Esophagus muscularis mucosa (tissue), 4 donors: ENCODE measurements around the gene GNG2. TPM values are rescaled to one million over a fixed set of nuclear protein-coding genes. Genes with fewer than 3 reads are reported as not detected.

ENCODE experiments used
- DNase-seq: peaks from one replicate; pipeline ENCODE4 v3.0.0-alpha.2; 2017; ENCODE audit errors: extremely low spot score
- H3K27ac ChIP-seq, 4 donors: fragments of 200-600 bp; sonication (generic); replicated peaks in 1 of 4; 1 replicate in 3 of 4; 2 replicates in 1 of 4; pipeline ENCODE4 v1.5.1; 2016 to 2019; ENCODE audit warnings: mild to moderate bottlenecking in 1 of 4
- H3K27me3 ChIP-seq, 4 donors: fragments of 200-600 bp; sonication (generic); one replicate each; pipeline versions ENCODE4 v1.5.1 to v1.6.0; 2016 to 2019
- H3K36me3 ChIP-seq, 4 donors: fragments of 200-600 bp; sonication (generic); one replicate each; pipeline ENCODE4 v1.5.1; 2016 to 2019
- H3K4me1 ChIP-seq, 4 donors: fragments of 200-600 bp; sonication (generic); one replicate each; pipeline ENCODE4 v1.5.1; 2016 to 2019
- H3K4me3 ChIP-seq, 4 donors: fragments of 200-600 bp; sonication (generic); 1 replicate in 2 of 4; 2 replicates in 2 of 4; pipeline ENCODE4 v1.5.1; 2016 to 2019; ENCODE audit warnings: mild to moderate bottlenecking in 4 of 4, moderate library complexity in 1 of 4
- H3K9me3 ChIP-seq, 4 donors: fragments of 200-600 bp; sonication (generic); 1 replicate in 3 of 4; 2 replicates in 1 of 4; pipeline ENCODE4 v1.5.1; 2016 to 2019
- EP300 ChIP-seq: sonication (generic); formaldehyde crosslinking; IDR thresholded peaks from one replicate; pipeline ENCODE4 v1.6.1; 2017; ENCODE audit warnings: antibody characterized with exemption
- POLR2A ChIP-seq: fragments of 450-650 bp; IDR thresholded peaks from one replicate; pipeline ENCODE4 v1.6.1; 2017; ENCODE audit warnings: antibody characterized with exemption, moderate library complexity, mild to moderate bottlenecking, low read depth
- POLR2AphosphoS5 ChIP-seq, 2 donors: sonication (generic); formaldehyde crosslinking; IDR thresholded peaks; one replicate each; pipeline ENCODE4 v1.6.1; 2017; ENCODE audit warnings: antibody characterized with exemption in 2 of 2
- WGBS: methylation state at CpG from one replicate; pipeline ENCODE4 v1.1.5; 2018; 5-methylcytosine and 5-hydroxymethylcytosine counted together
- intact Hi-C: fragments of 100-400 bp; cut with DNase I; formaldehyde crosslinking; loops from one replicate; pipeline ENCODE4 v1.15.1; 2023
- total RNA-seq, 4 donors: library from RNA; depleted of rRNA; stranded (reverse); fragments of >200 nt; gene quantifications; one replicate each; pipeline versions ENCODE4 v1.1.0 to v1.2.1, GENCODE V29; 2016
- TF ChIP-seq, protein P1 (sequence below), 3 experiments: fragments of 200-600 bp in 2 of 3; fragments of 450-650 bp in 1 of 3; sonication (generic) in 2 of 3; IDR thresholded peaks; one replicate each; pipeline ENCODE4 v1.5.1; 2017 to 2019; ENCODE audit warnings: antibody characterized with exemption in 3 of 3, mild to moderate bottlenecking in 2 of 3, moderate library complexity in 1 of 3

The GNG2 gene
- total RNA-seq, 4 donors from 2014 or later: 15.7 to 19.9 (median 17.7) TPM

DNA sequence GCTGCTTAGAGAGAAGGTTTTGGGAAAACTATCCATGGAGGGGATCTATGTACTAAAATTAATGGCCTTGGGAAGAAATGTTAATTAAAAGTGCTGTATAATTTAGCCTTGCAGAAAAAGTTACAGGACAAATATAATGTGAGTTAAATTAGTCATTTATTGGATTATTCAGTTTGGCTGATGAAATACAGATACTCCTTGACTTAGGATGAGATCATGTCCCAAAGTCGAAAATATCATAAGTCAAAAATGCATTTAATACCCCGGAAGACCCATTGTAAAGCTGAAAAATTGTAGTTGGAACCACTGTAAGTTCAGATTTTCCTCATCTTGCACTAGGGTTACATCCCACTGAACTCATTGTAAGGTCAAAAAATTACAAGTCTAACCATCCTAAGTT, 138.7 kb downstream of the GNG2 start:
- no peaks in the 10 kb centered on the region for H3K27me3 ChIP-seq
- no peak for TF ChIP-seq POLR2A
- TF ChIP-seq, protein P1, sequence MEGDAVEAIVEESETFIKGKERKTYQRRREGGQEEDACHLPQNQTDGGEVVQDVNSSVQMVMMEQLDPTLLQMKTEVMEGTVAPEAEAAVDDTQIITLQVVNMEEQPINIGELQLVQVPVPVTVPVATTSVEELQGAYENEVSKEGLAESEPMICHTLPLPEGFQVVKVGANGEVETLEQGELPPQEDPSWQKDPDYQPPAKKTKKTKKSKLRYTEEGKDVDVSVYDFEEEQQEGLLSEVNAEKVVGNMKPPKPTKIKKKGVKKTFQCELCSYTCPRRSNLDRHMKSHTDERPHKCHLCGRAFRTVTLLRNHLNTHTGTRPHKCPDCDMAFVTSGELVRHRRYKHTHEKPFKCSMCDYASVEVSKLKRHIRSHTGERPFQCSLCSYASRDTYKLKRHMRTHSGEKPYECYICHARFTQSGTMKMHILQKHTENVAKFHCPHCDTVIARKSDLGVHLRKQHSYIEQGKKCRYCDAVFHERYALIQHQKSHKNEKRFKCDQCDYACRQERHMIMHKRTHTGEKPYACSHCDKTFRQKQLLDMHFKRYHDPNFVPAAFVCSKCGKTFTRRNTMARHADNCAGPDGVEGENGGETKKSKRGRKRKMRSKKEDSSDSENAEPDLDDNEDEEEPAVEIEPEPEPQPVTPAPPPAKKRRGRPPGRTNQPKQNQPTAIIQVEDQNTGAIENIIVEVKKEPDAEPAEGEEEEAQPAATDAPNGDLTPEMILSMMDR (IDR thresholded peaks at IDR 0.05): no peak
- TF ChIP-seq EP300: no peak
- TF ChIP-seq POLR2AphosphoS5 (IDR thresholded peaks at IDR 0.05): no peak
- DNase-seq: no peak
- peaks cover 12 to 44% (median 33%) of the 10 kb centered on the region in 4 donors for H3K36me3 ChIP-seq
- peak overlapping the region in 2 of 4 donors; percentile 2 to 10 for H3K27ac ChIP-seq
- H3K4me3 ChIP-seq: no peak overlapping the region
- H3K9me3 ChIP-seq: no peaks in the 10 kb centered on the region
- intact Hi-C loops: loop anchor here (5.0 kb wide), 2 partner anchors 33 to 73 kb away; no protein-coding TSS in a partner anchor
- 69% methylated on average over 2 of the region's 2 CpGs for WGBS
- peaks cover 29 to 51% (median 36%) of the 10 kb centered on the region in 4 donors for H3K4me1 ChIP-seq

DNA sequence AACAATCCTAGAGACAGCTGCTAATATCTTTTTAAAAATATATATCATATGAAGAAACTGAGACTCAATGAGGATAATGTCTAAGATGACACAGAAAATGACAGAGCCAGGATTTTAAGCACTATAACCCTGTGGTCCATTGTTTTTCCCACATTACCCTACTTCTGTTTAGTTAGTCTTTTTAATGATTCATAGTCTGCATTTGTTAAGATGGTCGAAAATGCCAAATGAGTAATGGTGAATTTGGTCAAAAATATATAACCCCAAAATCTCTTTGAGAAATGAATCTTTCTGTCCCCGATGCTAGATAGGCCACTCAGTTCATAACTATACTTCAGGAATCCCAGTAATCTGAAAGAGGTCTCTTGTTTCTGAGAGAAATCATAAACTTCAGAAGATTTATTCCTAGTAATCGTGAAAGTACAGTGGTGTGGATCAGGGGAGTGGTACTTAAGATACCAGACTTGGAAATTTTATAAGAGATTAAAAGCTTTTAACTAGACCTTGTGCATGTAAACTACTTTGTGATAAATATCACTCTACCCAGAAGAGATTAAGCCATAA, 139.7 kb downstream of the GNG2 start:
- Histone ChIP-seq H3K27ac (peak overlapping the region in 3 of 4 donors; percentile 2 to 50 (median 27)), H3K4me3 (no peak overlapping the region), H3K4me1 (peaks cover 29 to 59% (median 45%) of the 10 kb centered on the region in 4 donors), H3K36me3 (peaks cover 9 to 44% (median 33%) of the 10 kb centered on the region in 4 donors), H3K27me3 (no peaks in the 10 kb centered on the region), H3K9me3 (no peaks in the 10 kb centered on the region)
- no peak for TF ChIP-seq EP300
- no peak for TF ChIP-seq POLR2AphosphoS5 (IDR thresholded peaks at IDR 0.05)
- TF ChIP-seq POLR2A: no peak
- TF ChIP-seq, protein P1 (IDR thresholded peaks at IDR 0.05): no peak
- 70% methylated on average over 3 of the region's 3 CpGs for WGBS
- no peak for DNase-seq
- intact Hi-C loops: no loop called here

DNA sequence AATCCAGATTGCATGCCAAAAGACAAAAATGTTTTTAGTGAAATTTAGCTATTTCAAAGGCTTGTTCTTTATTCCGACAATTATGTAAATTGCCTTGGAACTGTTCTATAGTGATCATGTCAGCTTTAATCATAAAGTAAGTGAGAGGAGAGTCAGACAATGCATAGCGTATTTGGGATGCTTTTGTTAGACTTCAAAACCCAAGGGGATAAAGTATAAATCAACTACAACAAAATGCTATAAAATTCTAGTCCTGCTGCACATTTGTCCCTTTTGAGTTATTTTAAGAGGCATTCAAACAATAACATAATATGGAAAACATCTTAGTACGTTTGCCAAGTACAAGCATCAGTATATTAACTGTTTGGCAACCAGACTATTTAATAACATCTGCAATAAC, 140.3 kb downstream of the GNG2 start:
- Histone ChIP-seq H3K27me3 (no peaks in the 10 kb centered on the region), H3K27ac (peak overlapping the region in 3 of 4 donors; percentile 2 to 50 (median 27)), H3K4me3 (no peak overlapping the region), H3K4me1 (peaks cover 31 to 59% (median 48%) of the 10 kb centered on the region in 4 donors), H3K9me3 (no peaks in the 10 kb centered on the region), H3K36me3 (peaks cover 14 to 45% (median 34%) of the 10 kb centered on the region in 4 donors)
- WGBS: 69% methylated on average over 3 of the region's 3 CpGs
- no peak for DNase-seq
- intact Hi-C loops: no loop called here
- no peak for TF ChIP-seq EP300

DNA sequence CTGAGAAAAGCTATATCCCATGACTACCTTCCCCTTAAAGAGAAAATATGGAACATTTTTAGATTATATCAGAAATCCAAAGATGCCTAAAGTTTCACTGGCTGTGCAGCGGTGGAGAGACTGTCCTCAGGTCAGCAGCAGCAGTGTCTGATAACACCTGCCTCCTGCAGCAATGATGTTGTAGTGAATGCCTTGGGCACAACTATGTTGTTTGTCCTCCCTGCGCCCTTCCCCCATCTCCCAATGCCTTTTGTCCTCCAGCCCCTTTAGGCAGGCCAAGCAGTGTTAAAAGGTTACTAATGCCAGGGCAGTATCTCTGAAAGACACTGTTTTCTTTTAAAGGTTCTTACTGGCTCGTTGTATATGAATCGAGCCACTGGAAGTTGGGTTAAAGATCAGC, 142.1 kb downstream of the GNG2 start:
- H3K4me3 ChIP-seq: no peak overlapping the region
- no peak for DNase-seq
- peak overlapping the region; percentile 75 to 82 (median 80) for H3K27ac ChIP-seq
- TF ChIP-seq EP300: no peak
- TF ChIP-seq, protein P1 (IDR thresholded peaks at IDR 0.05): no peak
- TF ChIP-seq POLR2A: no peak
- TF ChIP-seq POLR2AphosphoS5 (IDR thresholded peaks at IDR 0.05): no peak
- WGBS: 97% methylated on average over 4 of the region's 4 CpGs
- intact Hi-C loops: no loop called here
- peaks cover 25 to 64% (median 49%) of the 10 kb centered on the region in 4 donors for H3K36me3 ChIP-seq
- H3K4me1 ChIP-seq: peaks cover 33 to 50% (median 42%) of the 10 kb centered on the region in 4 donors
- no peaks in the 10 kb centered on the region for H3K27me3 ChIP-seq
- no peaks in the 10 kb centered on the region for H3K9me3 ChIP-seq

DNA sequence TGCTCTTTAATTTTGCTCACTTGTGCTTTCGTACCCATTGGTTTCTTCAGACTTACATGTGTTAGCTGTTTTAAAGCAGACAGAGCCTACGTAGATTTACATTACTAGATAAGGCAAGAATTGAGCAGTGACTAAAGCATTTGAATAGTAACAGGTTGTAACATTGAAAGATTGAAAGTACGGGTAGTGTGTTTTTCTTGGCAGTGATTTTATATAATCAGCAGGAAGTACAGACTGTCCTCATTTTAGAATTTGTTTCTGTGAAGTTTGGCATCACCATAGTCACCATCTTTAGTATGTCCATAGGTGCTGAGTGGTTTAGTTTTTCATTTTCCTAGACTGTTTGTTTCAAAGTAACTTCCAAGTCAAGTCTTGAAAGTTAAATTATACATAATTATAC, 142.9 kb downstream of the GNG2 start:
- no peaks in the 10 kb centered on the region for H3K27me3 ChIP-seq
- H3K36me3 ChIP-seq: peaks cover 30 to 71% (median 57%) of the 10 kb centered on the region in 4 donors
- H3K27ac ChIP-seq: peak overlapping the region; percentile 75 to 82 (median 80)
- WGBS: 32% methylated on average over 3 of the region's 3 CpGs
- intact Hi-C loops: no loop called here
- peak in 1 of 2 donors; percentile 68 for TF ChIP-seq POLR2AphosphoS5 (IDR thresholded peaks at IDR 0.05)
- TF ChIP-seq, protein P1 (IDR thresholded peaks at IDR 0.05): no peak
- TF ChIP-seq EP300: peak; percentile 50
- DNase-seq: no peak
- peaks cover 33 to 56% (median 42%) of the 10 kb centered on the region in 4 donors for H3K4me1 ChIP-seq
- H3K4me3 ChIP-seq: no peak overlapping the region
- H3K9me3 ChIP-seq: no peaks in the 10 kb centered on the region
